Neutrophil (primary cell): ENCODE results near the gene F5.

ENCODE experiments used
- H3K27ac ChIP-seq: fragments of 200-600 bp; sonication (generic); 2 replicates; pipeline ENCODE4 v1.5.1; 2016; ENCODE audit warnings: mild to moderate bottlenecking, moderate library complexity
- H3K27me3 ChIP-seq: fragments of 200-600 bp; sonication (generic); 2 replicates; pipeline ENCODE4 v1.6.0; 2016; ENCODE audit warnings: mild to moderate bottlenecking
- H3K36me3 ChIP-seq: fragments of 200-600 bp; sonication (generic); 2 replicates; pipeline ENCODE4 v1.5.1; 2017
- H3K4me1 ChIP-seq, 2 experiments: fragments of 200-600 bp in 1 of 2; sonication (generic) in 1 of 2; 1 replicate in 1 of 2; 2 replicates in 1 of 2; pipeline versions ENCODE4 v1.5.1 to v1.6.1; 2013 to 2016; ENCODE audit warnings: low read depth in 1 of 2, low read length in 1 of 2, mild to moderate bottlenecking in 1 of 2, moderate library complexity in 1 of 2; ENCODE audit not compliant: control insufficient read depth in 1 of 2, insufficient read depth in 1 of 2
- H3K4me3 ChIP-seq, 2 experiments: fragments of 200-600 bp in 1 of 2; sonication (generic) in 1 of 2; 1 replicate in 1 of 2; 2 replicates in 1 of 2; pipeline ENCODE4 v1.5.1; 2013 to 2016; ENCODE audit warnings: low read depth in 1 of 2, low read length in 1 of 2, mild to moderate bottlenecking in 1 of 2, moderate library complexity in 1 of 2
- H3K9me3 ChIP-seq: fragments of 200-600 bp; sonication (generic); 2 replicates; pipeline ENCODE4 v1.5.1; 2016
- CTCF ChIP-seq: fragments of 200-600 bp; sonication (generic); IDR thresholded peaks from 2 replicates; pipeline ENCODE4 v1.5.1; 2016; ENCODE audit warnings: antibody characterized with exemption

The F5 gene

GRCh38 chr1:169529068-169529642 is 57.1 kb downstream of the F5 start:
- peaks cover 81% of the 10 kb centered on the region for H3K36me3 ChIP-seq
- H3K9me3 ChIP-seq = no peaks in the 10 kb centered on the region
- H3K4me3 ChIP-seq = no peak overlapping the region
- peaks cover 20 to 22% of the 10 kb centered on the region in 2 experiments for H3K4me1 ChIP-seq
- H3K27ac ChIP-seq = peak overlapping the region; percentile 64
- H3K27me3 ChIP-seq = no peaks in the 10 kb centered on the region
- TF ChIP-seq CTCF = no peak

- H3K27ac ChIP-seq = peak overlapping the region; percentile 64
- no peaks in the 10 kb centered on the region for H3K27me3 ChIP-seq
- H3K4me1 ChIP-seq = peaks cover 20 to 22% of the 10 kb centered on the region in 2 experiments
- no peak overlapping the region for H3K4me3 ChIP-seq
- H3K9me3 ChIP-seq = no peaks in the 10 kb centered on the region
- peaks cover 81% of the 10 kb centered on the region for H3K36me3 ChIP-seq
- no peak for TF ChIP-seq CTCF
Observed at GRCh38 chr1:169528215-169529067, 57.8 kb downstream of the F5 start.

DNA sequence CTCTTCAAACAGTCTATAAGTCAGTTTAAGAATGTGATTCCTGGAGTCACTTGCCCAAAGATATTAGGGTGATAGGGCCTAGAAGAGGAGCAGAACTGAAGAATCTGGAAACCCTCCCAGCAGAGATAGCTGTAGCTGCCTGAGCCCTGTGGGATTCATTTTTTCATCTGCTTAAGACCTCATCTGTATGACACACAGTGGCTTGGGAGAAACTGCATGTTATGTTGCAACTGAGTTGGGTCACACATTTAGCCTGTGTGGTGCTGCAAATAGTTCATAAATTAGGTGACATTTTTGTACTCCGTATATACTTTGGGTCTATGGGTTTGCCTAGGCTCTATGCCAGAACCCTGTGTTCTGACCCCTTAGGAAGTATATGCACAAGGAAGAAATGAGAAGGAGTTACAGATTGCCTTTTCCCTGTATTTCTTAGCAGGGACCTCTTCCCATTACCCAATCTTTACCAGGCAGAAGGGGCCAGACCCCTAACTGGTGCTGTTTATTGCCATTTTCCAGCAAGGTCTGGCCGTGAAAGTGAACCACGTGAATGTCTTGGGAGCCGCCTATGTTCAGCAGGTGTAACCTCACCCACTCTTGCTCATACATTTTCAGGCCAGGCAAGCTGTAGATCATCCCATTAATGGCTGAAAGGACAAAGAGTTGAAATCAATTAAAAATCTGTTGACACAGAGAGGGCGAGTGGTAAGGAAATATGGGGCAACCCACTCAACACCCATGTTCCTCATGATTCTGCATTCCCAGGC is 58.6 kb downstream of the F5 start:
- H3K9me3 ChIP-seq = no peaks in the 10 kb centered on the region
- peaks cover 20 to 22% of the 10 kb centered on the region in 2 experiments for H3K4me1 ChIP-seq
- peaks cover 89% of the 10 kb centered on the region for H3K36me3 ChIP-seq
- no peak for TF ChIP-seq CTCF
- H3K27me3 ChIP-seq = no peaks in the 10 kb centered on the region
- H3K4me3 ChIP-seq = no peak overlapping the region
- H3K27ac ChIP-seq = peak overlapping the region; percentile 64

DNA sequence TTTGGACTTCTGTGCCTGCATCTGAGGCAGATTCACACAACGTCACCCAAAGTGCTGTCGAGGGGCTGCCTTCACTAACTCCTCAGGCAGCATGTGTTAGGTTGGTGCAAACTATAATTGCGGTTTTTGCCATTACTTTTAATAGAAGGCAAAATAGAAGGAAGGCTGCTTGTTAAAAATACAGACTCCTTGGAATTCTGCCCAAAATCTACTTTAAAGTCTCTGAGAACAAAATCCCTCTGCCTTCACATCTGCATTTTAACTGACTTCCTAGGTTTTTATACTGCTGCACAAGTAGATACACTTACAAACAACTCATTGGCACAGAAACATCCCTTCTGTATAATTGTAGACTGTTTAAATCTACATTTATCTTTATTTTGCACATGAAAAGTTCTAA is 59.3 kb downstream of the F5 start:
- Histone ChIP-seq H3K9me3 (no peaks in the 10 kb centered on the region), H3K4me1 (peaks cover 20 to 22% of the 10 kb centered on the region in 2 experiments), H3K36me3 (peaks cover 94% of the 10 kb centered on the region), H3K27me3 (no peaks in the 10 kb centered on the region), H3K27ac (no peak overlapping the region), H3K4me3 (no peak overlapping the region)
- TF ChIP-seq CTCF = no peak

DNA sequence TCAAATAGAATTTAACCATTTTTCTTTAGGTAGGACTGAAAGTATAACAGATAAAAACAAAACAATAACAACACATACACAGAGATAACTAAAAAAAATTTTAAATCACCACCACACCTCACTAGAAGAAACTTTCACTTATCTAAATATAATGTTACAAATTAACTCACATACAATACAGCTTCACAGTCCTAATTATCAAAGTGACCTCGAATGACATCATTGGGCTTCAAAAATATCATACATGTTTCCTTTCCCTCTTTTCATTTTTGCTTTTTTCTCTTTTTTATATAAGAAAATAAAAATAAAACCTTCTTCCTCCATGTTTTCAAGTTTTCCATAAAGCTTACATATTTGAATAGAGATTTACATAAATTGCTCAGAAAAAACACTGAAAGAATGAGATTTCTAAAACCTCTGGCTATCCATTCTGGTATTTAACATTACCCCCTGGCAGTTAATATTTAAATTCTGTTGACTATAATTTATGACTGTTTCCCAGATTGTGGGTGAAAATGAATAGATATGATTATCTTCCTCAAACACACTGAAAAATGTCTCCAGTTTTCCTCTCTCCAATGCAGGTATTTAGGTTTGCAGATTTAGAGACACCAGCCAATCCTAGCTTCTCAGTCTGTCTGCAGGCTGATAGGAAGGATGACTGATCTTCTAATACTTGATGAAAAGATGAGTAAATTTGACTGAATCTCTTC is 60.0 kb downstream of the F5 start:
- Histone ChIP-seq H3K36me3 (peaks cover 94% of the 10 kb centered on the region), H3K27me3 (no peaks in the 10 kb centered on the region), H3K27ac (no peak overlapping the region), H3K4me1 (peaks cover 20 to 22% of the 10 kb centered on the region in 2 experiments), H3K4me3 (no peak overlapping the region), H3K9me3 (no peaks in the 10 kb centered on the region)
- TF ChIP-seq CTCF = no peak
